Measurements from ENCODE around the gene COA7.

COA7 gene

GRCh38 chr1:52641307-52641706, 56.8 kb downstream of the COA7 start:
- in situ Hi-C loops (cut with HindIII; ENCODE audit: low sequenced_read_pairs) = no loop called here

DNA sequence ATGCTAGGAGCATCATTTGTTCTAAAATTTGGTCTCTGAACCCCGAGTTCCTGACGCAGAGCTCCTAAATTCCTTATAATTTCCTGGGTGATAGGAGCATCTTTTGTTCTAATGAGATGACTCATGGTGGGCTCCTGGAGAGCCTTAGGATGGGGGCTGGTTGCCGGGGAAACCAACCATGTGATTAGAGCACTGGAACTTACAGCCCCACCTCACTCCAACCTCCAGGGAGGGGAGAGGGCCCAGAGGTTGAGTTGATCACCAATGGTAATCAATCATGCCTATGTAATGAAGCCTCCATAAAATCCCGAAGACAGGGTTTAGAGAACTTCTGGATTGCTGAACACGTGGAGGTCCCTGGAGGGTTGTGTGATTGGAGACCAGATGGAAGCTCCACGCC, 57.5 kb downstream of the COA7 start:
- in situ Hi-C loops (cut with HindIII; ENCODE audit: low sequenced_read_pairs) = no loop called here

DNA sequence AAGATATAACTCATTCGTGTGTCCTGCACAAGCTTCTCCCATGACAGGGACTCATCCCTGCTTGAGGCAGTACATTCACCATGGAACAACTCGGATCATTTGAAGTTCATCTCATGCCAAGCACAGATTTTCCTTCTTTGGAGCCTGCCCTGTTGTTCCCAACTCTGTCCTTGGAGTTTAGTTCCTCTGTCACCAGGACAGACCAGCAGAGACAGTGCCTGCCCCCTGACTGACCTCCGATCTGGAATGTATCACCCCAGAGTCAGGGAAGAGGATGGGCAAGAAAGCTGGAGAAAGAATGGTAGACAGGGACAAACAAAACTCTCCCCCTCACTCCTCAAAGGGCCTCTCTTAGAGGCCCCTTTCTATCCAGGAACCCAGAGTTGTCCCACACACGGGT, 60.2 kb downstream of the COA7 start:
- in situ Hi-C loops (cut with HindIII; ENCODE audit: low sequenced_read_pairs) = no loop called here

DNA sequence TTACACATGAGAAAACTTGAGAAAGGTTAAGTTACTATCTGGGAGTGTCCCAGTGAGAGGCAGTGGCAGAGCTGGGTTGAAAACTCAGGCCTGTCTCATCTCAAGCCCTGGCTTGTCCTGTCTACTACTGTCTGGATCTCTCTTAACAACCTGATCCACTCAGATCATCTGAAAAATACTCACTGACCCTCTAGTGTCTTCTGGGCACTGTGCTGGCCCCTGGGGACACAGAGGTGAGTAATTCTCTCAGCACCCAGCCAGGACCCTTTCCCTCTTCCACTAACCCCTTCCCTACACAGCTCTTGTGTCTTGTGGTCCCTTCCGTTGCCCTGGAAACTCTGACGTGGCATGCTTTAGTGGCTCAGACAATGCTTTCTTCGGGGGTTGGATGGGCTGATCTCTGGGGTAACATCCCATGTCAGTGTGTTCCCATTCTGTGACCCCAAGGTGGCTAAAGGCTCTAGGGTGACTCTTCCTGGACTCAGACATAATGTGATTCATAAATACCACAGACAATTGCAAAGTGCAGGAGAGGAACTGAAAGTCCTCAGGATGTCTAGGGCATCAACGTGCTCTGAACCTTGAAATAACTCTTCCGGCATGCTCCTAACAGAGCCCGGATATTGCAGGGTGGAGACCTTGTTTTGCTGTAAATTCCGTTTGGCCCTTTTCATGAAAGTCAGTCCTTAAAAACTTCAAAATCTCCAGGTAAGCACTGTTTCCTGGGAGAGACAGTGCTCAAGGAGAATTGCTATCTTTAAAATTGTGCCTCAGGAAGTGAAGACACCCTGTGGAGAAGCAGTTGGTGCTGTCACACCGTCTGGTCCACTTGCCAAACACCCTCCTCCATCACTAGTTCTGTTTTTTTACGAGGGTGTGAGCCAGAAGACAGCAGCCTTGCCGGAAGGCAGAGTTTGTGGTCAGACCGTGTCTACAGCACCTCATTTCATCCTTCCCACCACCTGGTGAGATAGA, 61.1 kb downstream of the COA7 start:
- in situ Hi-C loops (cut with HindIII; ENCODE audit: low sequenced_read_pairs) = no loop called here

DNA sequence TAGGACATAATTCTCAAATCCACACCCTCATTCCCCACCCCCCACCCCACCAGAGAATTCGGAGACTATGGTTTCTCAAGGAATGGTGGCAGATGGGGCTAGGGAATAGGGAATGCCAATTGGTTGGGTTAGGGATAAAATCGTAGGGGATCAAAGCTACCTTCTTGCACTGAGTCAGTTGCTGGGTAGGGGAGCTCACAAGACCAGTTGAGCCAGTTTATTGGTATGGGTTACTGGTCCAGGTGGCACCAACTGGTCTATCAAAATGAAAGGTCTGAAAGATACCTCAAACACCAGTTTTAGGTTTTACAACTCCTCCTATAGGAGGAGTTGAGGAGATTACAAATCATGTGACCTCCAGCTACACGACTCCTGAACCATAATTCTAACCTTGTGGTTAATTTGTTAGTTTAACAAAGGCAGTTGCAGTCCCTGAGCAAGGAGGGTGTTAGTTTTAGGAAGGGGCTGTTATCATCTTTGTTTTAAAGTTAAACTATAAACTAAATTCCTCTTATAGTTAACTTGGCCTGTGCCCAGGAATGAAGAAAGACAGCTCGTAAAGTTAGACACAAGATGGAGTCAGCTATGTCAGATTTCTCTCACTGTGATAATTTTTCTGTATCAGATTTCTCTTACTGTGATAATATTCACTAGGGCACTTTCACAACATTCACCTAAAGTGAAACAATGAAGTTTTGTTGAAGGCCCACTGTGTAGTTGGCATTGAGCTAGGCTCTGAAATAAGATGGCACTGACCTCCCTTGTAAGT, 62.6 kb downstream of the COA7 start:
- in situ Hi-C loops (cut with HindIII; ENCODE audit: low sequenced_read_pairs) = no loop called here

Measured in endothelial cell of hepatic sinusoid (primary cell).